Vagina (tissue), 2 donors: ENCODE measurements around the gene CROT.

Experiments
- CTCF ChIP-seq, 3 experiments: fragments of 450-650 bp in 2 of 3; fragments of 200-600 bp in 1 of 3; sonication (generic) in 1 of 3; IDR thresholded peaks; one replicate each; pipeline ENCODE4 v1.5.1; 2017 to 2019; ENCODE audit warnings: antibody characterized with exemption in 3 of 3, mild to moderate bottlenecking in 2 of 3, moderate library complexity in 2 of 3
- POLR2A ChIP-seq, 2 donors: fragments of 450-650 bp; IDR thresholded peaks; one replicate each; pipeline ENCODE4 v1.6.1; 2017; ENCODE audit warnings: antibody characterized with exemption in 2 of 2, mild to moderate bottlenecking in 2 of 2, moderate library complexity in 2 of 2
- POLR2AphosphoS5 ChIP-seq, 2 donors: sonication (generic); formaldehyde crosslinking; IDR thresholded peaks; one replicate each; pipeline ENCODE4 v1.9.0; 2017; ENCODE audit warnings: antibody characterized with exemption in 2 of 2, mild to moderate bottlenecking in 2 of 2, low read depth in 1 of 2; ENCODE audit not compliant: insufficient read depth in 1 of 2

GRCh38 chr7:87445897-87446296 is 100.4 kb downstream of the CROT start:
- TF ChIP-seq CTCF (IDR thresholded peaks at IDR 0.05) = no peak
- TF ChIP-seq POLR2AphosphoS5 (IDR thresholded peaks at IDR 0.05; ENCODE audit: insufficient read depth in 1 of 2, low read depth in 1 of 2) = no peak
- no peak for TF ChIP-seq POLR2A (IDR thresholded peaks at IDR 0.05)
